CD4-positive, alpha-beta T cell (primary cell): ENCODE results near the gene NRXN3. TPM values are rescaled to one million over a fixed set of nuclear protein-coding genes. Genes with fewer than 3 reads are reported as not detected.

Source experiments
- ATAC-seq: fragments of 200-7000 bp; cut with Tn5 transposase; one replicate; pipeline ENCODE4 v1.10.0; 2022; ENCODE audit warnings: mild to moderate bottlenecking; ENCODE audit not compliant: poor library complexity
- CTCF ChIA-PET: fragments of 350-600 bp; sonication (Branson Sonifier 250); formaldehyde crosslinking; loops from one replicate; lab custom pipeline; 2021; ENCODE audit warnings: antibody characterized with exemption, inconsistent platforms; lab: Charles Lee
- POLR2A ChIA-PET: fragments of 350-600 bp; sonication (Branson Sonifier 250); formaldehyde crosslinking; loops from one replicate; lab custom pipeline; 2021; ENCODE audit warnings: antibody characterized with exemption, inconsistent platforms; lab: Charles Lee
- DNase-seq, 14 experiments: peaks; one replicate each; pipeline ENCODE4 v3.0.0-alpha.2; 2013 to 2020; ENCODE audit warnings: mixed read lengths in 2 of 14
- H3K27ac ChIP-seq, 2 donors: one replicate each; pipeline versions ENCODE4 v1.5.1 to v1.7.0; 2013; ENCODE audit warnings: low read length in 2 of 2, low read depth in 1 of 2, mild to moderate bottlenecking in 1 of 2
- H3K27me3 ChIP-seq, 2 experiments: 1 replicate in 1 of 2; 2 replicates in 1 of 2; pipeline versions ENCODE4 v1.6.1 to v1.7.0; 2013; ENCODE audit warnings: low read length in 2 of 2, control low read depth in 1 of 2, mild to moderate bottlenecking in 1 of 2, moderate library complexity in 1 of 2; ENCODE audit not compliant: insufficient read depth in 2 of 2, control insufficient read depth in 1 of 2
- H3K36me3 ChIP-seq: one replicate; pipeline ENCODE4 v1.6.1; 2013; ENCODE audit warnings: low read length, control low read depth; ENCODE audit not compliant: insufficient read depth
- H3K4me1 ChIP-seq: one replicate; pipeline ENCODE4 v1.6.1; 2013; ENCODE audit warnings: low read length, control low read depth; ENCODE audit not compliant: insufficient read depth
- H3K4me3 ChIP-seq: one replicate; pipeline ENCODE4 v1.5.1; 2013; ENCODE audit warnings: mild to moderate bottlenecking, low read length, moderate library complexity
- H3K9me3 ChIP-seq, 2 experiments: 1 replicate in 1 of 2; 2 replicates in 1 of 2; pipeline versions ENCODE4 v1.6.1 to v1.7.0; 2013; ENCODE audit warnings: low read length in 2 of 2, mild to moderate bottlenecking in 2 of 2, control low read depth in 1 of 2, moderate library complexity in 1 of 2; ENCODE audit not compliant: control insufficient read depth in 1 of 2, insufficient read depth in 1 of 2
- H3K27ac Mint-ChIP-seq: one replicate; pipeline ENCODE4 v1.8.0; 2020; ENCODE audit warnings: mixed read lengths
- H3K27me3 Mint-ChIP-seq: one replicate; pipeline ENCODE4 v1.8.0; 2021; ENCODE audit warnings: mixed read lengths
- H3K36me3 Mint-ChIP-seq: one replicate; pipeline ENCODE4 v1.8.0; 2021; ENCODE audit warnings: low read depth, mixed read lengths
- H3K4me1 Mint-ChIP-seq: one replicate; pipeline ENCODE4 v1.8.0; 2021; ENCODE audit warnings: low read depth, mixed read lengths
- H3K4me3 Mint-ChIP-seq: one replicate; pipeline ENCODE4 v1.8.0; 2020; ENCODE audit warnings: mild to moderate bottlenecking, mixed read lengths
- H3K9me3 Mint-ChIP-seq: one replicate; pipeline ENCODE4 v1.8.0; 2020; ENCODE audit warnings: mixed read lengths
- CTCF ChIP-seq: fragments of 200-600 bp; IDR thresholded peaks from one replicate; pipeline ENCODE4 v1.8.0; 2022; ENCODE audit warnings: antibody characterized with exemption, mild to moderate bottlenecking
- intact Hi-C, 2 experiments: fragments of 100-400 bp; cut with DNase I in 1 of 2; cut with micrococcal nuclease in 1 of 2; formaldehyde crosslinking; loops; one replicate each; pipeline versions ENCODE4 v1.15.1 to v1.9.0; 2023 to 2025; cut with DNase I, micrococcal nuclease
- total RNA-seq, 174 experiments: library from RNA in 2 of 174; stranded (reverse) in 2 of 174; gene quantifications; one replicate each; pipeline ENCODE4 v1.2.3 and lab custom pipeline; 2021 to 2026

The NRXN3 gene
- total RNA-seq, 2 experiments from 2014 or later = not detected

GRCh38 chr14:79837699-79838098 is 1667.5 kb downstream of the NRXN3 start:
- H3K4me3 ChIP-seq = no peak overlapping the region
- no peaks in the 10 kb centered on the region for H3K9me3 Mint-ChIP-seq
- DNase-seq (no peak), ATAC-seq (no peak)
- POLR2A ChIA-PET = no interaction called here
- no peaks in the 10 kb centered on the region for H3K36me3 Mint-ChIP-seq
- CTCF ChIA-PET = no interaction called here
- no peaks in the 10 kb centered on the region for H3K27me3 Mint-ChIP-seq
- TF ChIP-seq CTCF = no peak
- H3K27ac ChIP-seq = no peak overlapping the region
- no peak overlapping the region for H3K27ac Mint-ChIP-seq
- no peaks in the 10 kb centered on the region for H3K9me3 ChIP-seq
- H3K36me3 ChIP-seq = no peaks in the 10 kb centered on the region
- H3K4me1 Mint-ChIP-seq = no peaks in the 10 kb centered on the region
- no peak overlapping the region for H3K4me3 Mint-ChIP-seq
- no peaks in the 10 kb centered on the region for H3K27me3 ChIP-seq
- intact Hi-C loops = no loop called here
- no peaks in the 10 kb centered on the region for H3K4me1 ChIP-seq

GRCh38 chr14:79840103-79840502 is 1669.9 kb downstream of the NRXN3 start:
- DNase-seq (no peak), ATAC-seq (no peak)
- Mint-ChIP-seq H3K36me3 (no peaks in the 10 kb centered on the region), H3K4me3 (no peak overlapping the region), H3K27me3 (no peaks in the 10 kb centered on the region), H3K27ac (no peak overlapping the region), H3K4me1 (no peaks in the 10 kb centered on the region), H3K9me3 (peaks cover 2% of the 10 kb centered on the region)
- ChIA-PET CTCF (no interaction called here), POLR2A (no interaction called here)
- no peak overlapping the region for H3K4me3 ChIP-seq
- H3K9me3 ChIP-seq = no peaks in the 10 kb centered on the region
- intact Hi-C loops = no loop called here
- no peaks in the 10 kb centered on the region for H3K36me3 ChIP-seq
- H3K4me1 ChIP-seq = no peaks in the 10 kb centered on the region
- no peak for TF ChIP-seq CTCF
- no peaks in the 10 kb centered on the region for H3K27me3 ChIP-seq
- H3K27ac ChIP-seq = no peak overlapping the region

GRCh38 chr14:79840831-79841230 is 1670.7 kb downstream of the NRXN3 start:
- H3K36me3 Mint-ChIP-seq = no peaks in the 10 kb centered on the region
- ChIA-PET POLR2A (no interaction called here), CTCF (no interaction called here)
- ATAC-seq (no peak), DNase-seq (no peak)
- no peaks in the 10 kb centered on the region for H3K27me3 Mint-ChIP-seq
- Histone ChIP-seq H3K4me1 (no peaks in the 10 kb centered on the region), H3K9me3 (no peaks in the 10 kb centered on the region), H3K36me3 (no peaks in the 10 kb centered on the region), H3K27me3 (no peaks in the 10 kb centered on the region), H3K4me3 (no peak overlapping the region), H3K27ac (no peak overlapping the region)
- no peak overlapping the region for H3K4me3 Mint-ChIP-seq
- no peak for TF ChIP-seq CTCF
- no peak overlapping the region for H3K27ac Mint-ChIP-seq
- peaks cover 3% of the 10 kb centered on the region for H3K9me3 Mint-ChIP-seq
- H3K4me1 Mint-ChIP-seq = no peaks in the 10 kb centered on the region
- intact Hi-C loops = no loop called here
